Central memory CD8-positive, alpha-beta T cell (primary cell): ENCODE results near the gene COPE.
"Not testable (repeated sequence)": the region's sequence is repeated elsewhere in the genome, so short reads cannot be mapped to it uniquely, and the experiment has no call there.

Experiments used
- ATAC-seq: fragments of 150-1000 bp; cut with Tn5 transposase; replicated peaks from 2 replicates; pipeline ENCODE4 v1.10.0; 2022; ENCODE audit warnings: mild to moderate bottlenecking, moderate FRiP score, moderate number of reproducible peaks; ENCODE audit not compliant: poor library complexity, severe bottlenecking; ENCODE audit errors: extremely low read depth
- DNase-seq, 2 donors: peaks; one replicate each; pipeline ENCODE4 v3.0.0; 2021; ENCODE audit warnings: low spot score in 2 of 2
- H3K27ac Mint-ChIP-seq: one replicate; pipeline ENCODE4 v1.8.0; 2022; ENCODE audit warnings: low read depth, mild to moderate bottlenecking, moderate library complexity, mixed read lengths
- H3K27me3 Mint-ChIP-seq: one replicate; pipeline ENCODE4 v1.8.0; 2022; ENCODE audit warnings: mixed read lengths
- H3K36me3 Mint-ChIP-seq: one replicate; pipeline ENCODE4 v1.8.0; 2022; ENCODE audit warnings: mild to moderate bottlenecking, moderate library complexity, mixed read lengths; ENCODE audit not compliant: insufficient read depth
- H3K4me1 Mint-ChIP-seq: one replicate; pipeline ENCODE4 v1.8.0; 2022; ENCODE audit warnings: mixed read lengths
- H3K4me3 Mint-ChIP-seq: one replicate; pipeline ENCODE4 v1.8.0; 2022; ENCODE audit warnings: mild to moderate bottlenecking, moderate library complexity, mixed read lengths
- H3K9me3 Mint-ChIP-seq: one replicate; pipeline ENCODE4 v1.8.0; 2022; ENCODE audit warnings: mixed read lengths

The COPE gene

GRCh38 chr19:18933297-18933696 is 14.1 kb upstream of the COPE start:
- no peak for DNase-seq
- no peak for ATAC-seq
- no peaks in the 10 kb centered on the region for H3K9me3 Mint-ChIP-seq
- peaks cover 14% of the 10 kb centered on the region for H3K27me3 Mint-ChIP-seq
- H3K4me1 Mint-ChIP-seq, result peaks cover 9% of the 10 kb centered on the region
- no peak overlapping the region for H3K27ac Mint-ChIP-seq
- peaks cover 5% of the 10 kb centered on the region for H3K36me3 Mint-ChIP-seq
- peak overlapping the region; percentile 31 for H3K4me3 Mint-ChIP-seq

- Mint-ChIP-seq H3K4me3 (peak overlapping the region; percentile 59), H3K36me3 (peaks cover 5% of the 10 kb centered on the region), H3K9me3 (no peaks in the 10 kb centered on the region), H3K27ac (peak overlapping the region; percentile 61), H3K4me1 (peaks cover 9% of the 10 kb centered on the region), H3K27me3 (peaks cover 14% of the 10 kb centered on the region)
- peak; percentile 45 to 49 for DNase-seq
- peak; percentile 80 for ATAC-seq
These were observed 13.1 kb upstream of the COPE start for GRCh38 chr19:18932216-18932841.

GRCh38 chr19:18931316-18932162 is 12.4 kb upstream of the COPE start:
- no peak overlapping the region for H3K4me3 Mint-ChIP-seq

GRCh38 chr19:18929311-18929710 is 10.1 kb upstream of the COPE start:
- Mint-ChIP-seq H3K4me1 (peaks cover 9% of the 10 kb centered on the region), H3K27ac (no peak overlapping the region), H3K27me3 (peaks cover 9% of the 10 kb centered on the region), H3K4me3 (no peak overlapping the region), H3K36me3 (peaks cover 16% of the 10 kb centered on the region), H3K9me3 (no peaks in the 10 kb centered on the region)
- ATAC-seq, result no peak
- no peak for DNase-seq

More at GRCh38 chr19:18931316-18932162, 12.4 kb upstream of the COPE start:
- no peak for ATAC-seq
- Mint-ChIP-seq H3K27ac (no peak overlapping the region), H3K36me3 (peaks cover 8% of the 10 kb centered on the region), H3K9me3 (no peaks in the 10 kb centered on the region), H3K27me3 (peaks cover 14% of the 10 kb centered on the region), H3K4me1 (peaks cover 9% of the 10 kb centered on the region)
- no peak for DNase-seq

- Mint-ChIP-seq H3K4me1 (peaks cover 9% of the 10 kb centered on the region), H3K4me3 (no peak overlapping the region), H3K27ac (no peak overlapping the region), H3K9me3 (no peaks in the 10 kb centered on the region), H3K36me3 (peaks cover 27% of the 10 kb centered on the region), H3K27me3 (no peaks in the 10 kb centered on the region)
- ATAC-seq, result no peak
- DNase-seq, result no peak
These were observed 9.0 kb upstream of the COPE start for GRCh38 chr19:18928018-18928805.

GRCh38 chr19:18924684-18925213 is 5.6 kb upstream of the COPE start:
- Mint-ChIP-seq H3K4me3 (no peak overlapping the region), H3K27ac (no peak overlapping the region), H3K4me1 (peaks cover 11% of the 10 kb centered on the region), H3K9me3 (no peaks in the 10 kb centered on the region), H3K36me3 (peaks cover 29% of the 10 kb centered on the region), H3K27me3 (no peaks in the 10 kb centered on the region)
- DNase-seq (no peak), ATAC-seq (no peak)

GRCh38 chr19:18922228-18922985 is 3.2 kb upstream of the COPE start:
- DNase-seq (no peak), ATAC-seq (no peak)
- H3K4me3 Mint-ChIP-seq, result no peak overlapping the region
- H3K9me3 Mint-ChIP-seq, result no peaks in the 10 kb centered on the region
- no peak overlapping the region for H3K27ac Mint-ChIP-seq
- H3K4me1 Mint-ChIP-seq, result peaks cover 22% of the 10 kb centered on the region
- no peaks in the 10 kb centered on the region for H3K27me3 Mint-ChIP-seq
- peaks cover 36% of the 10 kb centered on the region for H3K36me3 Mint-ChIP-seq

- Mint-ChIP-seq H3K9me3 (no peaks in the 10 kb centered on the region), H3K27ac (no peak overlapping the region), H3K4me1 (peaks cover 30% of the 10 kb centered on the region), H3K4me3 (no peak overlapping the region), H3K36me3 (peaks cover 34% of the 10 kb centered on the region), H3K27me3 (no peaks in the 10 kb centered on the region)
- ATAC-seq (no peak), DNase-seq (no peak)
These were observed 2.4 kb upstream of the COPE start for GRCh38 chr19:18921593-18921992.

- Mint-ChIP-seq H3K27me3 (no peaks in the 10 kb centered on the region), H3K4me1 (peaks cover 30% of the 10 kb centered on the region), H3K9me3 (no peaks in the 10 kb centered on the region), H3K36me3 (peaks cover 28% of the 10 kb centered on the region), H3K4me3 (peak overlapping the region; percentile 79), H3K27ac (peak overlapping the region; percentile 81)
- DNase-seq (no peak), ATAC-seq (no peak)
These were observed 1.2 kb upstream of the COPE start for GRCh38 chr19:18920400-18920799.

- H3K36me3 Mint-ChIP-seq, result peaks cover 30% of the 10 kb centered on the region
These were observed 670 bp upstream of the COPE start for GRCh38 chr19:18919900-18920214.

GRCh38 chr19:18917593-18917992 is 1.6 kb downstream of the COPE start:
- peaks cover 48% of the 10 kb centered on the region for H3K4me1 Mint-ChIP-seq
- H3K36me3 Mint-ChIP-seq, result peaks cover 21% of the 10 kb centered on the region
- not testable (repeated sequence) for ATAC-seq, H3K9me3 Mint-ChIP-seq, H3K27me3 Mint-ChIP-seq, DNase-seq
- H3K27ac Mint-ChIP-seq, result peak overlapping the region; percentile 93
- peak overlapping the region; percentile 79 for H3K4me3 Mint-ChIP-seq

More at GRCh38 chr19:18919900-18920214, 670 bp upstream of the COPE start:
- DNase-seq (no peak), ATAC-seq (no peak)
- no peaks in the 10 kb centered on the region for H3K27me3 Mint-ChIP-seq
- peak overlapping the region; percentile 79 for H3K4me3 Mint-ChIP-seq
- H3K9me3 Mint-ChIP-seq, result no peaks in the 10 kb centered on the region
- H3K27ac Mint-ChIP-seq, result peak overlapping the region; percentile 81
- H3K4me1 Mint-ChIP-seq, result peaks cover 34% of the 10 kb centered on the region

- H3K27ac Mint-ChIP-seq, result no peak overlapping the region
- no peaks in the 10 kb centered on the region for H3K9me3 Mint-ChIP-seq
- ATAC-seq, result no peak
- no peak for DNase-seq
- H3K36me3 Mint-ChIP-seq, result peaks cover 25% of the 10 kb centered on the region
- H3K27me3 Mint-ChIP-seq, result no peaks in the 10 kb centered on the region
- no peak overlapping the region for H3K4me3 Mint-ChIP-seq
- H3K4me1 Mint-ChIP-seq, result peaks cover 44% of the 10 kb centered on the region
These were observed 3.5 kb downstream of the COPE start for GRCh38 chr19:18915639-18916038.
